Neural progenitor cell (in vitro differentiated cells): ENCODE data around the gene TNFAIP1. TPM values are rescaled to one million over a fixed set of nuclear protein-coding genes. Genes with fewer than 3 reads are reported as not detected.

Experiments
- DNase-seq: peaks from one replicate; pipeline ENCODE4 v3.0.0-alpha.2; 2016; ENCODE audit warnings: low spot score
- H2AFZ ChIP-seq: fragments of 200-600 bp; sonication (generic); replicated peaks from 2 replicates; pipeline ENCODE4 v1.6.1; 2016; ENCODE audit warnings: antibody characterized with exemption
- H3F3A ChIP-seq: fragments of 200-600 bp; sonication (generic); 2 replicates; pipeline ENCODE4 v1.6.1; 2016; ENCODE audit warnings: antibody characterized with exemption, low read depth
- H3K27ac ChIP-seq: fragments of 200-600 bp; sonication (generic); 2 replicates; pipeline ENCODE4 v1.5.1; 2016; ENCODE audit warnings: mild to moderate bottlenecking
- H3K27me3 ChIP-seq: fragments of 200-600 bp; sonication (generic); 2 replicates; pipeline ENCODE4 v1.6.1; 2016; ENCODE audit warnings: mild to moderate bottlenecking, moderate library complexity
- H3K36me3 ChIP-seq: fragments of 200-600 bp; sonication (generic); 2 replicates; pipeline ENCODE4 v1.5.1; 2016
- H3K4me1 ChIP-seq: fragments of 200-600 bp; sonication (generic); 2 replicates; pipeline ENCODE4 v1.6.1; 2016; ENCODE audit warnings: mixed run types
- H3K4me2 ChIP-seq: fragments of 200-600 bp; sonication (generic); 2 replicates; pipeline ENCODE4 v1.6.1; 2016
- H3K4me3 ChIP-seq: fragments of 200-600 bp; sonication (generic); 2 replicates; pipeline ENCODE4 v1.5.1; 2016
- H3K79me2 ChIP-seq: fragments of 200-600 bp; sonication (generic); 2 replicates; pipeline ENCODE4 v1.6.1; 2016; ENCODE audit warnings: low read depth
- H3K9ac ChIP-seq: fragments of 200-600 bp; sonication (generic); 2 replicates; pipeline ENCODE4 v1.6.1; 2016
- H3K9me3 ChIP-seq: fragments of 200-600 bp; sonication (generic); 2 replicates; pipeline ENCODE4 v1.5.1; 2016; ENCODE audit warnings: low read depth
- H4K20me1 ChIP-seq: fragments of 200-600 bp; sonication (generic); 2 replicates; pipeline ENCODE4 v1.6.1; 2016; ENCODE audit warnings: low read depth
- H3K27ac Mint-ChIP-seq: 3 replicates; pipeline ENCODE4 v1.8.0; 2021; ENCODE audit warnings: mixed read lengths
- H3K27me3 Mint-ChIP-seq: 2 replicates; pipeline ENCODE4 v1.8.0; 2022; ENCODE audit warnings: low read depth, mild to moderate bottlenecking, inconsistent platforms, moderate library complexity, mixed read lengths; ENCODE audit not compliant: insufficient read depth
- H3K36me3 Mint-ChIP-seq: 3 replicates; pipeline ENCODE4 v1.8.0; 2021; ENCODE audit warnings: mixed read lengths
- H3K4me1 Mint-ChIP-seq: 3 replicates; pipeline ENCODE4 v1.8.0; 2021; ENCODE audit warnings: mixed read lengths
- H3K4me3 Mint-ChIP-seq: 3 replicates; pipeline ENCODE4 v1.8.0; 2021; ENCODE audit warnings: mild to moderate bottlenecking, moderate library complexity, mixed read lengths
- H3K9me3 Mint-ChIP-seq: 3 replicates; pipeline ENCODE4 v1.8.0; 2020; ENCODE audit warnings: mixed read lengths
- CTCF ChIP-seq: fragments of 200-600 bp; sonication (generic); IDR thresholded peaks from 2 replicates; pipeline ENCODE4 v1.5.1; 2017; ENCODE audit warnings: antibody characterized with exemption, mild to moderate bottlenecking
- EZH2 ChIP-seq: fragments of 200-600 bp; sonication (generic); IDR thresholded peaks from 2 replicates; pipeline ENCODE4 v1.6.1; 2017; ENCODE audit warnings: antibody characterized with exemption, mild to moderate bottlenecking, moderate library complexity
- EZH2phosphoT487 ChIP-seq: fragments of 200-600 bp; sonication (generic); IDR thresholded peaks from 2 replicates; pipeline ENCODE4 v1.6.1; 2017; ENCODE audit warnings: antibody characterized with exemption
- total RNA-seq: library from RNA; depleted of rRNA; stranded (reverse); fragments of >200 nt; gene quantifications from 2 replicates; pipeline ENCODE4 v1.2.3, GENCODE V29; 2015; ENCODE audit warnings: low replicate concordance

The TNFAIP1 gene
- total RNA-seq, 1 donor from 2014 or later = 13.7 TPM

GRCh38 chr17:28381141-28381825 lies 45.7 kb downstream of the TNFAIP1 start:
- H3K79me2 ChIP-seq = no peaks in the 10 kb centered on the region

GRCh38 chr17:28384281-28385036 lies 48.9 kb downstream of the TNFAIP1 start:
- no peak for TF ChIP-seq CTCF
- peak; percentile 83 for TF ChIP-seq EZH2phosphoT487
- peak; percentile 87 for TF ChIP-seq EZH2
- Histone ChIP-seq H3K4me2 (peak overlapping the region; percentile 85), H4K20me1 (peaks cover 55% of the 10 kb centered on the region), H3K27me3 (peaks cover 80% of the 10 kb centered on the region), H3K36me3 (no peaks in the 10 kb centered on the region), H3K9ac (no peak overlapping the region), H3K9me3 (no peaks in the 10 kb centered on the region), H3K27ac (no peak overlapping the region), H3K4me3 (peak overlapping the region; percentile 39), H3F3A (peaks cover 12% of the 10 kb centered on the region), H3K4me1 (no peaks in the 10 kb centered on the region), H3K79me2 (no peaks in the 10 kb centered on the region), H2AFZ (peak overlapping the region; percentile 62)
- Mint-ChIP-seq H3K9me3 (no peaks in the 10 kb centered on the region), H3K36me3 (peaks cover 15% of the 10 kb centered on the region), H3K27me3 (peaks cover 4% of the 10 kb centered on the region), H3K27ac (no peak overlapping the region), H3K4me3 (no peak overlapping the region), H3K4me1 (no peaks in the 10 kb centered on the region)
- peak; percentile 52 for DNase-seq

More at GRCh38 chr17:28381141-28381825, 45.7 kb downstream of the TNFAIP1 start:
- Histone ChIP-seq H3K4me3 (peak overlapping the region; percentile 34), H3K27me3 (peaks cover 80% of the 10 kb centered on the region), H3K36me3 (no peaks in the 10 kb centered on the region), H4K20me1 (peaks cover 55% of the 10 kb centered on the region), H3K27ac (no peak overlapping the region), H3K4me2 (peak overlapping the region; percentile 76), H3K4me1 (no peaks in the 10 kb centered on the region), H3K9me3 (no peaks in the 10 kb centered on the region), H2AFZ (peak overlapping the region; percentile 75), H3F3A (peaks cover 12% of the 10 kb centered on the region), H3K9ac (no peak overlapping the region)
- TF ChIP-seq EZH2phosphoT487 = peak; percentile 80
- TF ChIP-seq EZH2 = peak; percentile 69
- TF ChIP-seq CTCF = peak; percentile 71
- no peaks in the 10 kb centered on the region for H3K4me1 Mint-ChIP-seq
- H3K9me3 Mint-ChIP-seq = no peaks in the 10 kb centered on the region
- no peak overlapping the region for H3K27ac Mint-ChIP-seq
- DNase-seq = peak; percentile 89
- H3K36me3 Mint-ChIP-seq = peaks cover 11% of the 10 kb centered on the region
- H3K27me3 Mint-ChIP-seq = peaks cover 4% of the 10 kb centered on the region
- H3K4me3 Mint-ChIP-seq = no peak overlapping the region

- peaks cover 6% of the 10 kb centered on the region for H3K27me3 Mint-ChIP-seq
- H3K4me1 ChIP-seq = no peaks in the 10 kb centered on the region
- H3K27ac Mint-ChIP-seq = no peak overlapping the region
- no peak overlapping the region for H3K4me3 Mint-ChIP-seq
- no peaks in the 10 kb centered on the region for H3K9me3 Mint-ChIP-seq
- H3K36me3 ChIP-seq = no peaks in the 10 kb centered on the region
- TF ChIP-seq EZH2 (peak; percentile 63), EZH2phosphoT487 (peak; percentile 68), CTCF (no peak)
- H3K4me3 ChIP-seq = peak overlapping the region; percentile 39
- no peak overlapping the region for H3K9ac ChIP-seq
- peaks cover 55% of the 10 kb centered on the region for H4K20me1 ChIP-seq
- no peaks in the 10 kb centered on the region for H3K79me2 ChIP-seq
- peaks cover 12% of the 10 kb centered on the region for H3F3A ChIP-seq
- H3K4me2 ChIP-seq = peak overlapping the region; percentile 85
- peak; percentile 31 for DNase-seq
- no peaks in the 10 kb centered on the region for H3K9me3 ChIP-seq
- peaks cover 74% of the 10 kb centered on the region for H3K27me3 ChIP-seq
- no peak overlapping the region for H2AFZ ChIP-seq
- no peaks in the 10 kb centered on the region for H3K4me1 Mint-ChIP-seq
- no peak overlapping the region for H3K27ac ChIP-seq
- H3K36me3 Mint-ChIP-seq = peaks cover 19% of the 10 kb centered on the region
Observed at GRCh38 chr17:28385037-28385400, 49.5 kb downstream of the TNFAIP1 start.
